A549 (cell line): Measurements from ENCODE around the gene MPHOSPH6. TPM values are rescaled to one million over a fixed set of nuclear protein-coding genes. Genes with fewer than 3 reads are reported as not detected.

ENCODE experiments used
- polyA plus RNA-seq, 4 experiments: library from polyadenylated mRNA; depleted of rRNA in 3 of 4; stranded (reverse); fragments of >200 nt; fragmentation: RNase III in 1 of 4; extraction: RNeasy Plus Mini Kit Qiagen cat#74134 plus additional on column Dnase treatment in 1 of 4; gene quantifications; 2 replicates in 3 of 4; 3 replicates in 1 of 4; pipeline ENCODE4 v1.2.3, GENCODE V29; 2011 to 2017
- small RNA-seq, 6 experiments: library from RNA; depleted of rRNA; stranded (forward); fragments of <200 nt; gene quantifications; one replicate each; pipeline ENCODE3, GENCODE V24; 2012

MPHOSPH6 gene
- polyA plus RNA-seq, 2 of the 4 experiments (the other 2 are of a cell fraction) = 43.7 to 49.4 TPM

Small RNA genes within 50 kb of the gene (small RNA-seq; reads per million reads assigned to genes)
- 0 reads per million in 6 experiments for gene RN7SKP190

Other genes starting within 250 kb of the MPHOSPH6 start
- gene SDR42E1, start 158.8 kb downstream of the MPHOSPH6 start, polyA plus RNA-seq (2011; rRNA removed) = 5.2 and 7.4 TPM in 2 replicates
- gene SDR42E1, start 158.8 kb downstream of the MPHOSPH6 start, polyA plus RNA-seq (2017; fragmentation: RNase III; extraction: RNeasy Plus Mini Kit Qiagen cat#74134 plus additional on column Dnase treatment) = 1.3 to 1.7 TPM (median 1.4 TPM) in 3 replicates
- gene HSD17B2, start 135.0 kb downstream of the MPHOSPH6 start, polyA plus RNA-seq (2011; rRNA removed) = 0.03 TPM in 1 of 2 replicates, not detected in the other
- not detected in 3 replicates for gene HSD17B2, start 135.0 kb downstream of the MPHOSPH6 start, polyA plus RNA-seq (2017; fragmentation: RNase III; extraction: RNeasy Plus Mini Kit Qiagen cat#74134 plus additional on column Dnase treatment)